Breast epithelium (tissue), 3 donors: ENCODE measurements around the gene ERICH3.

Experiments used
- CTCF ChIP-seq, 3 donors: fragments of 450-650 bp; IDR thresholded peaks; one replicate each; pipeline ENCODE4 v1.5.1; 2016 to 2017; ENCODE audit warnings: antibody characterized with exemption in 3 of 3, mild to moderate bottlenecking in 3 of 3, moderate library complexity in 3 of 3
- POLR2A ChIP-seq: fragments of 450-650 bp; IDR thresholded peaks from one replicate; pipeline ENCODE4 v1.6.1; 2016; ENCODE audit warnings: antibody characterized with exemption, mild to moderate bottlenecking, moderate library complexity

GRCh38 chr1:74596717-74597116, 76.9 kb downstream of the ERICH3 start:
- TF ChIP-seq CTCF (IDR thresholded peaks at IDR 0.05) (no peak), POLR2A (no peak)
